ENCODE results near the gene FXYD3. TPM values are rescaled to one million over a fixed set of nuclear protein-coding genes. Genes with fewer than 3 reads are reported as not detected.

FXYD3 gene
- total RNA-seq, 1 donor from 2014 or later: not detected

DNA sequence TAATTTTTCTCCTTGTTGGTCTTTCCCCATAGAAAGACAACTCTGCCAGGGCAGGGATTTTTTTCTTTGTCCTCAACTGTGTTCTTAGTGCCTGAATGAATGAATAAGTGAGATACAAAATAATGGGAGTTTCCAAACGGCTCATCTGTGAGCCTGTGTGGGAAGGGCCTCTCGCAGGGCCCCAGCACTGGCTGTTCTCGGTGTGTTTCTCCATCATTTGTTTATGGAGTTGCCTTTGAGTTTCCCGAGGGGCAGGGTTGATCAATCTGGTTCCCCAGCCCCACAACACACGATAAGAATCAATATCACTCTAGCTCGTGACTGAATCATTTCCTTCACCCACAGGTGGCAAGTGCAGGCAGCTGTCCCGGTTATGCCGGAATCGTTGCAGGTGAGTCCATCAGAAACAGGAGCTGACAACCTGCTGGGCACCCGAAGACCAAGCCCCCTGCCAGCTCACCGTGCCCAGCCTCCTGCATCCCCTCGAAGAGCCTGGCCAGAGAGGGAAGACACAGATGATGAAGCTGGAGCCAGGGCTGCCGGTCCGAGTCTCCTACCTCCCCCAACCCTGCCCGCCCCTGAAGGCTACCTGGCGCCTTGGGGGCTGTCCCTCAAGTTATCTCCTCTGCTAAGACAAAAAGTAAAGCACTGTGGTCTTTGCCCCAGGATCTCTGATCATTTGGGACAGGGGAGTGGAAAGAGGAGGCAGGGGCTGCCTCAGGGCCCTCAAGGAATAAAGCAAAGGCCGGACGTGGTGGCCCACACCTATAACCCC, 53.8 kb downstream of the FXYD3 start:
- Mint-ChIP-seq H3K4me3 (ENCODE audit: unreplicated experiment) (no peak overlapping the region), H3K4me1 (ENCODE audit: low read depth, unreplicated experiment) (peaks cover 3% of the 10 kb centered on the region), H3K9me3 (ENCODE audit: unreplicated experiment) (peaks cover 11% of the 10 kb centered on the region), H3K36me3 (ENCODE audit: low read depth, unreplicated experiment) (peaks cover 26% of the 10 kb centered on the region), H3K27ac (ENCODE audit: unreplicated experiment) (no peak overlapping the region), H3K27me3 (ENCODE audit: low read depth, unreplicated experiment) (no peaks in the 10 kb centered on the region)
- H3K9ac ChIP-seq (ENCODE audit: low read length): no peak overlapping the region
- no peaks in the 10 kb centered on the region for H4K20me1 ChIP-seq (ENCODE audit: insufficient read depth, low read length)
- H3K9me3 ChIP-seq (ENCODE audit: insufficient read depth, low read depth, low read length): peaks cover 2% of the 10 kb centered on the region
- FAIRE-seq: no peak
- TF ChIP-seq EZH2 (IDR thresholded peaks at IDR 0.05; ENCODE audit: insufficient read depth, low read length): no peak
- TF ChIP-seq, protein P1, sequence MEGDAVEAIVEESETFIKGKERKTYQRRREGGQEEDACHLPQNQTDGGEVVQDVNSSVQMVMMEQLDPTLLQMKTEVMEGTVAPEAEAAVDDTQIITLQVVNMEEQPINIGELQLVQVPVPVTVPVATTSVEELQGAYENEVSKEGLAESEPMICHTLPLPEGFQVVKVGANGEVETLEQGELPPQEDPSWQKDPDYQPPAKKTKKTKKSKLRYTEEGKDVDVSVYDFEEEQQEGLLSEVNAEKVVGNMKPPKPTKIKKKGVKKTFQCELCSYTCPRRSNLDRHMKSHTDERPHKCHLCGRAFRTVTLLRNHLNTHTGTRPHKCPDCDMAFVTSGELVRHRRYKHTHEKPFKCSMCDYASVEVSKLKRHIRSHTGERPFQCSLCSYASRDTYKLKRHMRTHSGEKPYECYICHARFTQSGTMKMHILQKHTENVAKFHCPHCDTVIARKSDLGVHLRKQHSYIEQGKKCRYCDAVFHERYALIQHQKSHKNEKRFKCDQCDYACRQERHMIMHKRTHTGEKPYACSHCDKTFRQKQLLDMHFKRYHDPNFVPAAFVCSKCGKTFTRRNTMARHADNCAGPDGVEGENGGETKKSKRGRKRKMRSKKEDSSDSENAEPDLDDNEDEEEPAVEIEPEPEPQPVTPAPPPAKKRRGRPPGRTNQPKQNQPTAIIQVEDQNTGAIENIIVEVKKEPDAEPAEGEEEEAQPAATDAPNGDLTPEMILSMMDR (IDR thresholded peaks at IDR 0.05; ENCODE audit: insufficient read depth, low read depth, low read length): no peak
- no peaks in the 10 kb centered on the region for H3K27me3 ChIP-seq (ENCODE audit: insufficient read depth, low read length)
- no peaks in the 10 kb centered on the region for H3K79me2 ChIP-seq (ENCODE audit: insufficient read depth, low read length)
- peaks cover 27% of the 10 kb centered on the region for H3K36me3 ChIP-seq (ENCODE audit: insufficient read depth, low read length)
- H3K4me1 ChIP-seq (ENCODE audit: insufficient read depth, low read length): no peaks in the 10 kb centered on the region
- H3K4me2 ChIP-seq (ENCODE audit: low read length): no peak overlapping the region
- H2AFZ ChIP-seq (ENCODE audit: low read depth, low read length): no peak overlapping the region
- no peak for DNase-seq (ENCODE audit: low read depth)
- no peak overlapping the region for H3K4me3 ChIP-seq (ENCODE audit: insufficient read depth, low read depth, low read length)
- H3K27ac ChIP-seq (ENCODE audit: low read depth, low read length): no peak overlapping the region

- Mint-ChIP-seq H3K4me1 (ENCODE audit: low read depth, unreplicated experiment) (peaks cover 3% of the 10 kb centered on the region), H3K9me3 (ENCODE audit: unreplicated experiment) (peaks cover 9% of the 10 kb centered on the region), H3K4me3 (ENCODE audit: unreplicated experiment) (no peak overlapping the region), H3K27ac (ENCODE audit: unreplicated experiment) (no peak overlapping the region), H3K27me3 (ENCODE audit: low read depth, unreplicated experiment) (no peaks in the 10 kb centered on the region), H3K36me3 (ENCODE audit: low read depth, unreplicated experiment) (peaks cover 20% of the 10 kb centered on the region)
- H2AFZ ChIP-seq (ENCODE audit: low read depth, low read length): no peak overlapping the region
- H3K9me3 ChIP-seq (ENCODE audit: insufficient read depth, low read depth, low read length): no peaks in the 10 kb centered on the region
- TF ChIP-seq EZH2 (IDR thresholded peaks at IDR 0.05; ENCODE audit: insufficient read depth, low read length): no peak
- TF ChIP-seq, protein P1 (IDR thresholded peaks at IDR 0.05; ENCODE audit: insufficient read depth, low read depth, low read length): no peak
- no peaks in the 10 kb centered on the region for H3K79me2 ChIP-seq (ENCODE audit: insufficient read depth, low read length)
- H3K9ac ChIP-seq (ENCODE audit: low read length): no peak overlapping the region
- H4K20me1 ChIP-seq (ENCODE audit: insufficient read depth, low read length): no peaks in the 10 kb centered on the region
- peaks cover 18% of the 10 kb centered on the region for H3K36me3 ChIP-seq (ENCODE audit: insufficient read depth, low read length)
- no peaks in the 10 kb centered on the region for H3K27me3 ChIP-seq (ENCODE audit: insufficient read depth, low read length)
- no peak overlapping the region for H3K4me2 ChIP-seq (ENCODE audit: low read length)
- H3K4me3 ChIP-seq (ENCODE audit: insufficient read depth, low read depth, low read length): no peak overlapping the region
- DNase-seq (ENCODE audit: low read depth) (no peak), FAIRE-seq (no peak)
- no peaks in the 10 kb centered on the region for H3K4me1 ChIP-seq (ENCODE audit: insufficient read depth, low read length)
- H3K27ac ChIP-seq (ENCODE audit: low read depth, low read length): no peak overlapping the region
These were observed 54.9 kb downstream of the FXYD3 start for GRCh38 chr19:35170359-35171061.

All from astrocyte (in vitro differentiated cells and primary cell).